NCI-H2029 treated with DMSO at 0.1 percent for 48 hours (cell line): Measurements from ENCODE around the gene FUT8.
A peak's percentile ranks its signal among the peaks of the same experiment; 100 is the strongest.
"Not testable (repeated sequence)": the region's sequence is repeated elsewhere in the genome, so short reads cannot be mapped to it uniquely, and the experiment has no call there.

ENCODE experiments used
- DNase-seq: peaks from one replicate; lab custom pipeline; 2025; lab: John Stamatoyannopoulos, UW

FUT8 gene

DNA sequence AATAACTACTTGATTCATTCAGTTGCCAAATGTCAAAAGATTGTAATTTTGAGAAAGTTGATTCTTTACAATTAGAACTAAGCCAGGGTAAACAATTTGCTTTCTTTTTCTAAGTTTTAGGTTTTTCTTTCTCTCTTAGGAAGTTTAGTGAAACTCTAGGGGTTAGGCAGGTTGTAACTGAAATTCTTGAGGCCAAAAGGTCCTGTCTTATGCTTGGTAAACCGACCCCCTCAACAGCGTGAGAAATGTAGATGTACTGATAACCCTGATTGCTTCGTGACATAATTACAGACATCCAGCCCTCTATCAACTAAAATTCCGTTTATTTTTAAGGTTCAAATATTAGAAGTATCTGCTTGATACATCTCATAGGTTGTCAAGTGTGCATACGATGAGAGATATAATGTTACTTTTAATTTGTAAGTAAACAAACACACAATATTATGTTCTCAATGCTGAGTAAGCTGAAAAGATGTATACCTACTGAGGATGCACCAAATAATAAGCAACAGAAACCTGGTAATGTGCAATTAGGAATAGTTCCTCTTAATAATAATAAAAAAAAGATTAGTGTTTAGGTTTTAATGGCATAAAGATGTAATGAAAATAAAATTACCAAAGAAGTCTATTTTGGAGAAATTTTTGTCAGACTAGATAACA lies 7.2 kb downstream of the FUT8 start:
- DNase-seq, result no peak

DNA sequence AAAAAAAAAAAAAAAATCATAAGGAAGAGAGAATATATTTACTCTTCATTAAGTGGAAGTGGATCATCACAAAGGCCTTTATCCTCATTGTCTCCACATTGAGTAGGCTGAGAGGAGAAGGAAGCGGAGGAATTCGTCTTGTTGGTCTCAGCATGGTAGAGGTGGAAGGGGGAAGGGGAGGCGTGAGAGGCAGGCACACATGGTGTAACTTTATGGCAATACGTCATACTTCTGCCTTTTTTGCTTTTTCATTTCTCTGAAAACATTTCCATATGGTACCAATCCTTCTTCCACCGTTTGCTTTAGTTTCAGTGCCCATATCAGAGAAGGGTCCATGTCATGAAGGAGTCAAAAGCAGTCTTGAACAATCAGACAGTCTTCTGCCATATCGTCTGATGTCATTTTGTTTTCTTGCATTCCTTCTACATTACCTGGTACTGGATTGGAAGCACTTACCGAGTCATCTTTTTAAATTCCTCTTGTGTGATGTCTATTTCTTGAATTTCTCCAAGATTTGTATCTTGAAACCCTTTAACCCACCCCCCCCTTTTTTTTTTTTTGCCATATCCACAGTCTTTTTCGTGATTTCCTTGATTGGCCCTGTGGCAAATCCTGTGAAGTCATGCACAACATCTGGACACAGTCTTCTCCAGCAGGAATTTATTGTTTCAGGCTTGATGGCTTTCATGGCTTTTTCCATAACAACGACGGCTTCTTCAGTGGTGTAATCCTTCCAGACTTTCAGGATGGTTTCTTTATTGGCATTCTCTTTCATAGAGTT lies 8.9 kb downstream of the FUT8 start:
- no peak for DNase-seq

DNA sequence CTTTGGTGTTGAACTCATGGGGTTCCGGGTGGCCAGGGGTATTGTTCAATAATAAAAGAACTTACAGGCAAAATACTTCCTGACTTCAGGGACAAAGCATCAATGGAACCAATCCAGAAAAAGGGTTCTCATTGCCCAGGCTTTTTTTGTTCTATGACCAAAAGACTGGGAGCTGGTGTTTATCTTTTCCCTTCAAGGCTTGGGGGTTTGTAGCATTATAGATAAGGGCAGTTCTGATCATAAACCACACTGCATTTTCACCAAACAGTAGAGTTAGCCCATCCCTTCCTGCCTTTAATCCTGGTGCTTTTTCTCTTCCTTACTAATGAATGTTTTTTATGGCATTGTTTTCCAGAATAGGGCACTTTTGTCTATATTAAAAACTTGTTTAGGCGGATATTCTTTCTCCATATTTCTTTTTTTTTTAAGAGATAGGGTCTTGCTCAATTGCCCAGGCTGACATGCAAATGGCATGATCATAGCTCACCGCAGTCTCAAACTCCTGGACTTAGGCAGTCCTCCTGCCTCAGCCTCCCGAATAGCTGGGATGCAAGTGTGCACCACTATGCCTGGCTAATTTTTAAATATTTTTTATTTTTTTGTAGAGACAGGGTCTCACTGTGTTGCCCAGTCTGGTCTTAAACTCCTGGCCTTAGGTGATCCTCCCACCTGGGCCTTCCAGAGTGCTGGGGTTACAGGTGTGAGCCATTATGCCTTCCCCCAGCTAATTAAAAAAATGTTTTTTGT lies 9.7 kb downstream of the FUT8 start:
- no peak for DNase-seq

DNA sequence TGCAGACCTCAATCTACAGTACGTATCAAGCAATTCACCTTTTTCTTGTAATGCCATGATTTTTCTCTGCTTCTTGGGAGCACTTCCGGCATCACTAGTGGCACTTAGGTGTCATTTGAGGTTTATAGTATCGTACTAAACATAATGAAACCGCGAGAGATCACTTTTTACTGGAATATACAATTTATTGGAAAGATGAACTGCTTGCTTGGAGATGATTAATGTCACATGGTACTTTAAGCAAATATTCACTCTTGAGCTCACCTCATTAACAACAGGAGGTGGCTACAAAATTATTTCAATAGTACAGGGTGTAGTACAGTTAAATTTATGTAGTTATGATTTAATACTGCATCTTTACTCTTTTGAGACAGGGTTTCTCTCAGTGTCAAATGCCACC lies 11.5 kb downstream of the FUT8 start:
- DNase-seq, result peak; percentile 24

DNA sequence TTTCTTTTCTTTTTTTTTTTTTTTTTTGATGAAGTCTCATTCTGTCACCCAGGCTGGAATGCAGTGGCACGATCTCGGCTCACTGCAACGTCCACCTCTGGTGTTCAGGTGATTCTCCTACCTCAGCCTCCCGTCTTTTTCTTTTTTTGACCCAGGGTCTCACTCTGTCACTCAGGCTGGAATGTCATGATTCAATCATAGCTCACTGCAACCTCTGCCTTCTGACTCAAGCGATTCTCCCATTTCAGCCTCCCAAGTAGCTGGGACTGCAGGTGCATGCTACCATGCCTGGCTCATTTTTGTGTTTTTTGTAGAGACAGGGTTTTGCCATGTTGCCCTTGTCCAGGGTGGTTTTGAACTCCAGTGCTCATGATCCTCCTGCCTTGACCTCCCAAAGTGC lies 12.0 kb downstream of the FUT8 start:
- DNase-seq, result no peak

DNA sequence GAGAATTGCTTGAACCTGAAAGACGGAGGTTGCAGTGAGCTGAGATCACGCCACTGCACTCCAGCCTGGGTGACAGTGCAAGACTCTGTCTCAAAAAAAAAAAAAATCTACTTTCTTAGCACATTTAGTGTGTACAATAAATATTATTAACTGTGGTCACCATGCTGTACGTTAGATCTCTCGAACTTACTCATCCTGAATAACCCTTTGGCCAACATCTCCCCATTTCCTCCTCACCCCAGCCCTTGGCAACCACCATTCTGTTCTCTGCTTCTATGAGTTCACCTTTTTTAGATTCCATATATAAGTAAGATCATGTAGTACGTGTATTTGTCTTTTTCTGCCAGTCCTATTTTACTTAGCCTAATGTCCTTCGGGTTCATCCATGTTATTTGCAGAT lies 13.4 kb downstream of the FUT8 start:
- no peak for DNase-seq

DNA sequence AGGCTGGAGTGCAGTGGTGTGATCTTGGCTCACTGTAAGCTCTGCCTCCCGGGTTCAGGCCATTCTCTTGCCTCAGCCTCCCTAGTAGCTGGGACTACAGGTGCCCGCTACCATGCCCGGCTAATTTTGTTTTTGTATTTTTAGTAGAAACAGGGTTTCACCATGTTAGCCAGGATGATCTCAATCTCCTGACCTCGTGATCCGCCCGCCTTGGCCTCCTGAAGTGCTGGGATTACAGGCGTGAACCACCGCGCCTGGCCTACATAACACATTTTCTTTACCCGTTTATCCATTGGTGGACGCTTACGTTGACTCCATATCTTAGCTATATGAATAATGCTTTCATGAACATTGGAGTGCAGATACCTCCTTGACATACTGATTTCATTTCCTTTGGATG lies 14.4 kb downstream of the FUT8 start:
- DNase-seq, result not testable (repeated sequence)

DNA sequence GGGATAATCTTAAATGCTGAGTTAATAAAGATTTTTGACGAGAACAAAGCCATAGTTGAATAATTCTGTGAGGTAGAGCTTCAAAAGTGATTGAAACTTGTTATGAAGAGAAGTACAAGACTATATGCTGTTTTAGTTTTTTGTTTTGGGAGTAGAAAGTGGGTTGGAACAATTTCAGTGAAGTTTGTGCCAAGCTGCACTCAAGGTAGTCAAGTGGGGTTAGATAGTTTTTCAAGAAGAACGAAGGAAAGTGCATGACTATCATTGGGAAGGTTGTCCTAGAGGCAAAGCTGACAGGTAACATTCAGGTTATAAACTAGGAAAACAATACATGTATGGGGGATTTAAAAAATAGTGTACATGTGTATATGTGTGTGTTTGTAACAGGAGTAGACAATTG lies 16.2 kb downstream of the FUT8 start:
- no peak for DNase-seq

DNA sequence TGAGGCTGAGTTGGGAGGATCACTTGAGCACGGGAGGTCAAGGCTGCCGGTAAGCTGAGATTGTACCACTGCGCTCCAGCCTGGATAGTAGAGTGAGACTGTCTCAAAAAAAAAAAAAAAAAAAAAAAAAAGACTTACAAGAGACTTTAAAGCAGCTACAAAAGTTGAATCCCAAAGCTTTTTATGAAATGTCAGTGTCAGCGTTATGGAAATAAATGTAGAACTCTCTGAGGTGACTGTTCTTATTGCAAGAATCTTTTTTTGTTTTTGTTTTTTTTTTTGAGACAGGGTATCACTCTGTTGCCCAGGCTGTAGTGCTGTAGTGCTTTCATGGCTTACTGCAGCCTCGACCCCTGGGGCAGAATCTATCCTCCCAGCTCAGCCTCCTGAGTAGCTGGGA lies 17.2 kb downstream of the FUT8 start:
- DNase-seq, result no peak

DNA sequence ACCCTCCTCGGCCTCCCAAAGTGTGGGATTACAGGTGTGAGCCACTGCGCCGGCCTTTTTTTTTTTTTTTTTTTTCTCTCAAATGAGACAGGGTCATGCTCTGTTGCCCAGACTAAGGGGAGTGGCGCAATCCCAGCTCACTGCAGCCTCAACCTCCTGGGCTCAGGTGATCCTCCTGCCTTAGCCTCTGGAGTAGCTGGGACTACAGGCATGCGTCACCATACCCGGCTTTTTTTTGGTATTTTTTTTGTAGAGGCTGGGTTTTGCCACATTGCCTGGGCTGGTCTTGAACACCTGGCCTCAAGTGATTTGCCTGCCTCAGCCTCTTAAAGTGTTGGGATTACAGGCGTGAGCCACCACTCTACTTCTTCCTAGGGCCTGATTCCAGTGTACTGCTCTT lies 18.7 kb downstream of the FUT8 start:
- DNase-seq, result no peak

DNA sequence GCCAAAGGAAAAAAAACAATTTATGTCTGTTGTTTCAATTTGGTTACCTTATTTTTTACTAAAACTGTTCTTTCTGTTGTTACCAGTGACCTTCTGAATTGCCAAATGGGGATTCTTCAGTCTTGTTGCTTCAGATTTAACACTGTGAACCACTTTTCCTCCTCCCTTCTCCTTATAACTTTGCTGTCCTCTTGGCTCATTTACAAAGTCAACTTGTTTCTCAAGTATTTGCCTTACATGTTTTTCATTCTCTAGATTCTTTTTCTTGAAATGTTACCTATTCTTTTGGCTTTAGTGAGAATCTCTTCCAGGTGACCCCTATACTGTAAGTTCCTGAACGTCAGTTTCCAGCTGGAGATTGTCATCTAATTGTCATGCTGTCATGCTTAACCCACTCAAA lies 19.4 kb downstream of the FUT8 start:
- DNase-seq, result no peak

DNA sequence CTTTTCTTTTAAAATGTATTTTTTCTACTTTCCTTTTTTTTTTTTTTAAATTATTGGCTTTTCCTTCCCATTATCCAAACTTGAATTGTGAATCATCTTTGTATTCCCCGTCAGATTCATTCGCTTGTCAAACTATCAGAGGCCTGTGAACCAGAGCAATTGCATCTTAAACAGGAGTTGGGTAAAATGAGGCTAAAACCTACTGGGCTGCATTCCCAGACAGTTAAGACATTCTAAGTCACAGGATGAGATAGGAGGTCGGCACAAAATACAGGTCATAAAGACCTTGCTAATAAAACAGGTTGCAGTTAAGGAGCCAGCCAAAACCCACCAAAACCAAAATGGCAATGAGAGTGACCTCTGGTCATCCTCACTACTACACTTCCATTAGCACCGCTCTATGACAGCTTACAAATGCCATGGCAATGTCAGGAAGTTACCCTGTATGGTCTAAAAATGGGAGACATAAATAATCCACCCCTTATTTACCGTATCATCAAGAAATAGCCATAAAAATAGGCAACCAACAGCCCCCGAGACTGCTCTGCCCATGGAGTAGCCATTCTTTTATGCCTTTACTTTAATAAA lies 19.9 kb downstream of the FUT8 start:
- DNase-seq, result no peak

DNA sequence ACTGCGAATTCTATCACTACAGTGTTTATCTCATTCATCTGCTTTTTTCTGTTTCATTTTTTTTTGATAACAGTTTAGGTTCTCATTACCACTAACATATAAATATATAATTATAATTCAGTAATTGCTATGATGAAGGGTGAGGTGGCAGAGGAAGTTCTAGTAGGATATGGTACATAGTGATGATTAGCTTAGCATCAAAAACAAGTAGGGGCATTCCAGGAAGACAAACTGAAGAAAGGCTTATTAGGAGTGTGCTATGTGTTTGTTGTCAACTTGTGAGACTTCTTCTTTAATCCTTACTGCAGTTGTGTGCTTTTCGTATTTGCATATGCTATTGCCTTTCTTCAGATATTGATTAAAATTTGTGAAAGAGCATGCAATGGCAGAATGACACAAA lies 20.6 kb downstream of the FUT8 start:
- no peak for DNase-seq

DNA sequence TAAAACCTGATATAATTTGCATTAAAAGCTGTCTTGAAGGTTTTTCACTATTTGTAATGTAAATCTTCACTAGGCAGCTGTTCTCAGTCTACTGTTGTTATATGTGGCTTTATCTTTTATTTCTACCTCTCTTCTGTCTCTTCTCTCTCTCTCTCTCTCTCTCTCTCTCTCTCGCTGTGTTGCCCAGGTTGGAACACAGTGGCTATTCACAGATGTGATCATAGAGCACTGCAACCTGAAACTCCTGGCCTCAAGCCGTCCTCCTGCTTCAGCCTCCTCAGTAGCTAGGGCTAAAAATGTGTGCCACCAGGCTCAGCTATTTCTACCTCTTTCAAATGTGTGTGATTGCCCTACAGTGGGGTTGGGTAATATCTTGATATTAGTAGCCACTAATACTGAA lies 21.1 kb downstream of the FUT8 start:
- no peak for DNase-seq

DNA sequence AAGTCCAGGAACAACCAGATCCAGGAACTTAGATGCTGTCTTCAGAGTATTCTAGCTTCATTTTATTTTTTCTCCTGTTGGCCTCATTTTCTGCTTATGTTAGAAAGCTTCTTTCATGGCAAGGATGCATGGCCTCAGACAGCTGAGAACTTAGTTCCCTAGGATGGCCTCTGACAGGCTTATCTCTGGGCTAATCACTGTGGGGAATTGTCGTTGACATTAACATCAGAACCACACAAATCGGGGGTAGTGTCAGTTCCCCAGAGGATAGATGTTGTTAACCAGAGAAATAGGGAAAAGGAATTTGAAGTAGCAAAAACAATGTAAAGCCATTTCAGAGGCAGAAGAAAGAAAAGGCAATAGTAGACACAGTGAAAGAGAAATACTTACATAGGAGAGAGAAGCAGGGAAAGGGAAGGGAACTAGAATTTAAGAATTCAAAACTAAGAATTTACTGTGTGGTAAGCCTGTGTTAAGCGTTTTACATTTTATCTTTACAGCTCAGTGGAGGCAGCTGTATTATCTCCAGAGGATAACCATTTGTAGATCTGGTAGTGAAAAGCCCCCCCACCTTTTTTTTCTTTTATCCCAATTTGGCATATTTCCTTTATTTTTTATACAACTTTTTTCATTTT lies 21.8 kb downstream of the FUT8 start:
- DNase-seq, result no peak

DNA sequence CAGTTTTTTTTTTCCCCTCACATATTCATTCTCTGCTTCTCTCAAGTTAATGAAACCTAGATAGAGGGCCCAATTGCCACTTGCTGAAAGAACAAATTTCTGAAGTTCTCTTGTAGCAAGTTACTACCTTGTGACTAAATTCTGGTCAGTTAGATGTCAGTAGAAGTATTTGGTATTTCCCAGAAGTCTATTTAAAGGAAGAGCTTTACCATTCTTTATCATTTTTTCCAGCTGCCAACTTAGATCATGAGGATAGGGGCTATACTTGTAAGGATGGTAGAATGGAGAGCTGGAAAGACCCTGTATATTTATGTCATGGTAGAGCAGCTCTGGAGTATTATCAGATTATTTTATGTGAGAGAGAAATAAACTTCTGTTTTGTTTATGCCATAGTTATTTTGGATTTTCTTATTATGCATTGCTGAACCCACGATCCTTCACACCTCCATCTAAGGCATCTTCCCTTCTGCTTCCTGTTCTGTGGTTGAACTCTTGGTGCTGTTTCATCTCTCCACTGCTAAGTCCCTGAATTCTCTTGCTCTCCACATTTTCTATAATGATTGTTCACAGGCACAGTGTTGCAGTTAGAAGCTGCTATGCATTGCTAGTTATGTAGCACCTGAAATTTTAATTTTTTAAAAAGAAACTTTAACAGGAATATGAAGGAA lies 25.9 kb downstream of the FUT8 start:
- DNase-seq, result no peak

DNA sequence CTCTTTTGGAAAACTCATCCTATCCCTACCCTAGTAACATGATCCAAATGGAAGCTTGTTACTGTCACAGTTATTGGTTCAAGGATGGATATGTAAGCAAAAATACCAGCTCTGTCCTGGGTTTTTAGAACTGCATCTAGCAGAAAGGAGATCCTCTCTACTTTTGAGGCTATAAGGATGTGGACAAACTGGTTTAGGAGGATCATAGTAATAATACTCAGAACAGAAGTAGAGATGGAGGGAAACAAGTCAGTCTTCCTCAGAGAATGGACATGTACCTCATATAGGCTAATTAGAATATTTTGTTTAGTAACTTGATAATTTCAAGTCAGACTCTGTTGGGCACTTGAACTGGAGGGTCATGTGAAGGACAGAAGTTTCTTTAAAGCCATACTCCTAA lies 26.6 kb downstream of the FUT8 start:
- no peak for DNase-seq

DNA sequence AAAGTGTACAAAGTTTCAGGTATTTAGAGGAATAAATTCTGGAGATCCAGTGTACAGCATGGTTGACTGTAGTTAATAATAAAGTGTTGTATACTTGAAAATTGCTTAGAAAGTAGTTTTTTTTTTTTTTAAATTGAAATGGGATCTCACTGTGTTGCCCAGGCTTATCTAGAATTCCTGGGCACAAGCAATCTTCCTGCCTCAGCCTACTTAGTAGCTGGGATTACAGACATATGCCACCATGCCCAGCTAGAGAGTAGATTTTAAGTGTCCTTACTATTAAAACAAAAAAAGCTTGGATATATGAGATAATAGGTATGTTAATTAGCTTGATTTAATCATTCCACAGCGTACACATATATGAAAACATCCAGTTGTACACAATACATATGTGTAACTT lies 27.7 kb downstream of the FUT8 start:
- no peak for DNase-seq

DNA sequence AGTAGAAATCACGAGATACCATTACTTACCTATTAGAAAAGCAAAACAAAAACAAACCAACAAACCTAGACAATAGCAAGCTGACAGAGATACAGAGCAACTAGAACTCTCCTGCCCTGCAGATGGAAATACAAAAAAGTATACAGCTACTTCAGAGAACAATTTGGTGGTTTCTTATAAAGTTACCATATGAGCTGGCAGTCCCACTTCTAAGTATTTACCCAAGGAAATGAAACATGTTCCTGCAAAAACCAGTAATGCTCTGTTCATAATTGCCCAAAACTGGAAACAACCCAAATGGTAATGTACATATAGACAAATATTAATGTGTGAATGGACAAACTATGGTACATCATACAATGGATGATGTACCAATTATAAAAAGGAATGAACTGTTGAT lies 31.7 kb downstream of the FUT8 start:
- no peak for DNase-seq

DNA sequence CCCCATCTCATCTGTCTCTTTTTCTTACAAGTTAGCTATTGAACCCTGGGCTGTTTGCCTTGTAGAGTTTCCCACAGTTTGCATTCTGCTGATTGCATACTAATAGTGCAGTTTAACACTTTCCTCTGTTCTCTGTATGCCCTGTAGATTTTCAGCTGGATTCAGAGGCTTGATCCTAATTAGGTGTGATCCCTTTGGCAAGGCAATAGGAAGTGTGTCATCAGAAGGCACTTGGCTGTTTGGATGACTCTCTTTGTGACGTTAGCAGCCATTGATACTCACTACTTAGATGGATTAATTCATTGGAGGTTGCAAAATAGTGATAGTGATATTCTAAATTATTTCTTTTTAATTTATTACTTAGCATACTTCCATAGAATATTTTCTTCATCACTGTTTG lies 33.6 kb downstream of the FUT8 start:
- peak; percentile 3 for DNase-seq

DNA sequence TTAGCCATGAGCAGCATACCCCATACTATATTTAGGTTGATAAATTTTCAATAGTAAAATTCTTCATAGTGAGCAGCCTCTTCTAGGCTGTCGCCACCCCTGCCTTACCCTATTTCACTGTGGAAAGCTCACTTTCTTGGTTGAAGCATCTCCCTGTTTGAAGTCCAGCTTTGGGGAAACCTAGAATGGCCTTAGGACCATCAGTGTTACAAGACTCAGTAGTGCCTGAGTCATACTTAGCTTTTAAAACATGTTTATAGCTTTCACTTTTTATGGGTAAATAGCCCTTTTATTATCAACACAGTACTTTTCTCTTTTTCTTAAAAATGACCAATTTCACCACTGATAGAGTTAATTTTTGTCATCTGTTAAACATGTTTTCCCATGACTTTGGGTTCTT lies 37.1 kb downstream of the FUT8 start:
- DNase-seq, result no peak
